Measurements from ENCODE around the gene DGLUCY.

DGLUCY gene

DNA sequence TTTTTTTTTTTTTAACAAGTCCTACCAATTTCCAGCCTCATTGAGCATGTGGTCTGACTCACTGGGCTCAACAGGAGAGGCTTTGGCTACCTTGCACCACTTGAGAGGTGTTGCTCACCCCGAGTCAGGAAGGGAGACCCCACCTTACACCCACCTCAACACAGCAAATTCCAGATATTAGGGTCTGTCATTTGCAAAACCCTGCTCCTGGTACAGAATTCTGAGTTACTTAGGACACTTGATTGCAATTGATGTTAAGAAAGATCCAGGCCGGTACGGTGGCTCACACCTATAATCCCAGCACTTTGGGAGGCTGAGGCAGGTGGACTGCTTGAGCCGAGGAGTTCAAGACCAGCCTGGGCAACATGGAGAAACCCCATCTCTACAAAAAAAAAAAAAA is 14.1 kb downstream of the DGLUCY start:
- no peak for TF ChIP-seq ZFX (IDR thresholded peaks at IDR 0.05)
- TF ChIP-seq, protein P1, sequence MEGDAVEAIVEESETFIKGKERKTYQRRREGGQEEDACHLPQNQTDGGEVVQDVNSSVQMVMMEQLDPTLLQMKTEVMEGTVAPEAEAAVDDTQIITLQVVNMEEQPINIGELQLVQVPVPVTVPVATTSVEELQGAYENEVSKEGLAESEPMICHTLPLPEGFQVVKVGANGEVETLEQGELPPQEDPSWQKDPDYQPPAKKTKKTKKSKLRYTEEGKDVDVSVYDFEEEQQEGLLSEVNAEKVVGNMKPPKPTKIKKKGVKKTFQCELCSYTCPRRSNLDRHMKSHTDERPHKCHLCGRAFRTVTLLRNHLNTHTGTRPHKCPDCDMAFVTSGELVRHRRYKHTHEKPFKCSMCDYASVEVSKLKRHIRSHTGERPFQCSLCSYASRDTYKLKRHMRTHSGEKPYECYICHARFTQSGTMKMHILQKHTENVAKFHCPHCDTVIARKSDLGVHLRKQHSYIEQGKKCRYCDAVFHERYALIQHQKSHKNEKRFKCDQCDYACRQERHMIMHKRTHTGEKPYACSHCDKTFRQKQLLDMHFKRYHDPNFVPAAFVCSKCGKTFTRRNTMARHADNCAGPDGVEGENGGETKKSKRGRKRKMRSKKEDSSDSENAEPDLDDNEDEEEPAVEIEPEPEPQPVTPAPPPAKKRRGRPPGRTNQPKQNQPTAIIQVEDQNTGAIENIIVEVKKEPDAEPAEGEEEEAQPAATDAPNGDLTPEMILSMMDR (conservative IDR thresholded peaks at IDR 0.05): no peak
- H3K27ac ChIP-seq: peak overlapping the region; percentile 5; the same call in 1 of the 2 replicates

- H3K27ac ChIP-seq: no peak overlapping the region
- no peak for TF ChIP-seq ZFX (IDR thresholded peaks at IDR 0.05)
- TF ChIP-seq, protein P1 (conservative IDR thresholded peaks at IDR 0.05): no peak
These were observed 14.8 kb downstream of the DGLUCY start for GRCh38 chr14:91128699-91129098.

GRCh38 chr14:91129261-91129660 is 15.4 kb downstream of the DGLUCY start:
- TF ChIP-seq ZFX (IDR thresholded peaks at IDR 0.05): no peak
- TF ChIP-seq, protein P1 (conservative IDR thresholded peaks at IDR 0.05): no peak
- no peak overlapping the region for H3K27ac ChIP-seq

DNA sequence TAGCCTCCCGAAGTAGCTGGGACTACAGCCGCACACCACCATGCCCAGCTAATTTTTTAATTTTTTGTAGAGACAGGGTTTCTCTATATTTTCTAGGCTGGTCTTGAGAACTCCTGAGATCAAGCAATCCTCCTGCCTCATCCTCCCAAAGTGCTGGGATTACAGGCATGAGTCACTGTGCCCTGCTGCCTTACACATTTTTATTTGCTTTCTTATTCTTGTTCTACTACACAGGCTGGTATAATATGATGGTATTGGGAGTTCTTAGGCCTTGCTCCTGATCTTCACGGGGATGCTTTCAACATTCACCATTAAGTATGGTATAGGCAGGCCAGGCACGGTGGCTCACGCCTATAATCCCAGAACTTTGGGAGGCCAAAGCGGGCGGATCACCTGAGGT is 21.2 kb downstream of the DGLUCY start:
- no peak for TF ChIP-seq ZFX (IDR thresholded peaks at IDR 0.05)
- no peak overlapping the region for H3K27ac ChIP-seq

- H3K27ac ChIP-seq: no peak overlapping the region
These were observed 24.9 kb downstream of the DGLUCY start for GRCh38 chr14:91138511-91139359.

GRCh38 chr14:91139776-91140175 is 25.9 kb downstream of the DGLUCY start:
- TF ChIP-seq ZFX (IDR thresholded peaks at IDR 0.05): no peak
- TF ChIP-seq, protein P1 (conservative IDR thresholded peaks at IDR 0.05): no peak
- H3K27ac ChIP-seq: no peak overlapping the region

More at GRCh38 chr14:91138511-91139359, 24.9 kb downstream of the DGLUCY start:
- TF ChIP-seq ZFX (IDR thresholded peaks at IDR 0.05): no peak
- TF ChIP-seq, protein P1 (conservative IDR thresholded peaks at IDR 0.05): peak; percentile 76

- no peak overlapping the region for H3K27ac ChIP-seq
- TF ChIP-seq, protein P1 (conservative IDR thresholded peaks at IDR 0.05): peak; percentile 51
- TF ChIP-seq ZFX (IDR thresholded peaks at IDR 0.05): no peak
These were observed 26.8 kb downstream of the DGLUCY start for GRCh38 chr14:91140672-91141071.
